GM18907 (cell line): Measurements from ENCODE around the gene MRC2.

ENCODE experiments used
- ATAC-seq: cut with Tn5 transposase; IDR thresholded peaks from one replicate; pipeline ENCODE4 v1.9.1; 2021; ENCODE audit warnings: mild to moderate bottlenecking, moderate library complexity; ENCODE audit not compliant: unreplicated experiment

Gene MRC2

GRCh38 chr17:62714016-62714777 is 86.7 kb downstream of the MRC2 start:
- no peak for ATAC-seq

GRCh38 chr17:62715882-62716390 is 88.5 kb downstream of the MRC2 start:
- ATAC-seq = no peak

GRCh38 chr17:62716834-62717588 is 89.5 kb downstream of the MRC2 start:
- ATAC-seq = no peak

- ATAC-seq = no peak
Measured at GRCh38 chr17:62717589-62717855, 90.1 kb downstream of the MRC2 start.

GRCh38 chr17:62717889-62718288 is 90.4 kb downstream of the MRC2 start:
- no peak for ATAC-seq

GRCh38 chr17:62718429-62718828 is 91.0 kb downstream of the MRC2 start:
- ATAC-seq = no peak

- no peak for ATAC-seq
Measured at GRCh38 chr17:62719586-62719985, 92.1 kb downstream of the MRC2 start.

- no peak for ATAC-seq
Measured at GRCh38 chr17:62720126-62720850, 92.8 kb downstream of the MRC2 start.

GRCh38 chr17:62722625-62723024 is 95.2 kb downstream of the MRC2 start:
- ATAC-seq = no peak

- no peak for ATAC-seq
Measured at GRCh38 chr17:62723842-62724241, 96.4 kb downstream of the MRC2 start.

- peak; percentile 94 for ATAC-seq
Measured at GRCh38 chr17:62724398-62725146, 97.1 kb downstream of the MRC2 start.

- no peak for ATAC-seq
Measured at GRCh38 chr17:62725791-62726249, 98.3 kb downstream of the MRC2 start.

- ATAC-seq = no peak
Measured at GRCh38 chr17:62727916-62728672, 100.6 kb downstream of the MRC2 start.

GRCh38 chr17:62732125-62732524 is 104.7 kb downstream of the MRC2 start:
- no peak for ATAC-seq

GRCh38 chr17:62735044-62735651 is 107.7 kb downstream of the MRC2 start:
- ATAC-seq = no peak

- ATAC-seq = no peak
Measured at GRCh38 chr17:62737513-62737912, 110.0 kb downstream of the MRC2 start.

- ATAC-seq = no peak
Measured at GRCh38 chr17:62738281-62738680, 110.8 kb downstream of the MRC2 start.

GRCh38 chr17:62739645-62740388 is 112.3 kb downstream of the MRC2 start:
- no peak for ATAC-seq

GRCh38 chr17:62741290-62741689 is 113.8 kb downstream of the MRC2 start:
- ATAC-seq = no peak
